ENCODE measurements around the gene FGF23.

Gene FGF23

GRCh38 chr12:4356041-4356327, 23.5 kb downstream of the FGF23 start:
- H3K4me1 ChIP-seq (ENCODE audit: control insufficient read depth, insufficient read depth, low read length, poor library complexity, severe bottlenecking): no peaks in the 10 kb centered on the region
- H3K4me3 ChIP-seq (ENCODE audit: insufficient read depth, low read depth, low read length, poor library complexity, severe bottlenecking): no peak overlapping the region
- H3K36me3 ChIP-seq (ENCODE audit: control insufficient read depth, insufficient read depth, low read length): peaks cover 9% of the 10 kb centered on the region
- H3K27ac ChIP-seq (ENCODE audit: insufficient read depth, low read length, poor library complexity, severe bottlenecking): no peak overlapping the region
- DNase-seq: peak; percentile 3 to 7 (median 5)
- H3K27me3 ChIP-seq (replicated peaks; ENCODE audit: control insufficient read depth, insufficient read depth, low read length, poor library complexity, severe bottlenecking): no peaks in the 10 kb centered on the region
- no peaks in the 10 kb centered on the region for H3K9me3 ChIP-seq (ENCODE audit: control insufficient read depth, low read length)

GRCh38 chr12:4355156-4356040, 24.1 kb downstream of the FGF23 start:
- Histone ChIP-seq H3K4me3 (ENCODE audit: insufficient read depth, low read depth, low read length, poor library complexity, severe bottlenecking) (no peak overlapping the region), H3K27ac (ENCODE audit: insufficient read depth, low read length, poor library complexity, severe bottlenecking) (no peak overlapping the region)
- DNase-seq: no peak

GRCh38 chr12:4353785-4354208, 25.7 kb downstream of the FGF23 start:
- Histone ChIP-seq H3K27me3 (replicated peaks; ENCODE audit: control insufficient read depth, insufficient read depth, low read length, poor library complexity, severe bottlenecking) (no peaks in the 10 kb centered on the region), H3K36me3 (ENCODE audit: control insufficient read depth, insufficient read depth, low read length) (peaks cover 9% of the 10 kb centered on the region), H3K27ac (ENCODE audit: insufficient read depth, low read length, poor library complexity, severe bottlenecking) (no peak overlapping the region), H3K4me3 (ENCODE audit: insufficient read depth, low read depth, low read length, poor library complexity, severe bottlenecking) (no peak overlapping the region), H3K9me3 (ENCODE audit: control insufficient read depth, low read length) (no peaks in the 10 kb centered on the region), H3K4me1 (ENCODE audit: control insufficient read depth, insufficient read depth, low read length, poor library complexity, severe bottlenecking) (no peaks in the 10 kb centered on the region)
- peak; percentile 20 to 35 (median 27) for DNase-seq

More at GRCh38 chr12:4355156-4356040, 24.1 kb downstream of the FGF23 start:
- Histone ChIP-seq H3K9me3 (ENCODE audit: control insufficient read depth, low read length) (no peaks in the 10 kb centered on the region), H3K27me3 (replicated peaks; ENCODE audit: control insufficient read depth, insufficient read depth, low read length, poor library complexity, severe bottlenecking) (no peaks in the 10 kb centered on the region), H3K36me3 (ENCODE audit: control insufficient read depth, insufficient read depth, low read length) (peaks cover 9% of the 10 kb centered on the region), H3K4me1 (ENCODE audit: control insufficient read depth, insufficient read depth, low read length, poor library complexity, severe bottlenecking) (no peaks in the 10 kb centered on the region)

DNA sequence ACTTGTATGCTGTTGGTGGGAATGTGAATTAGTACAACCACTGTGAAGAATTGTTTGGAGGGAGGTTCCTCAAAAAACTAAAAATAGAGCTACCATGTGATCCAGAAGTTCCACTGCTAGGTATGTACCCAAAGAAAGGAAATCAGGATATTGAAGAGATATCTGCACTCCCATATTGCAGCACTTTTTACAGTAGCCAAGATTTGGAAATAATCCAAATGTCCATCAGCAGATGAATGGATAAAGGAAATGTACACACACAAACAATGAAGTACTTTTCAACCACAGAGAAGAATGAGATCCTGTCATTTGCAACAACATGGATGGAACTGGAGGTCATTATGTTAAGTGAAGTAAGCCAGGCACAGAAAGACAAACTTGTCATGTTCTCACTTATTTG, 32.6 kb downstream of the FGF23 start:
- no peak overlapping the region for H3K4me3 ChIP-seq (ENCODE audit: insufficient read depth, low read depth, low read length, poor library complexity, severe bottlenecking)

DNA sequence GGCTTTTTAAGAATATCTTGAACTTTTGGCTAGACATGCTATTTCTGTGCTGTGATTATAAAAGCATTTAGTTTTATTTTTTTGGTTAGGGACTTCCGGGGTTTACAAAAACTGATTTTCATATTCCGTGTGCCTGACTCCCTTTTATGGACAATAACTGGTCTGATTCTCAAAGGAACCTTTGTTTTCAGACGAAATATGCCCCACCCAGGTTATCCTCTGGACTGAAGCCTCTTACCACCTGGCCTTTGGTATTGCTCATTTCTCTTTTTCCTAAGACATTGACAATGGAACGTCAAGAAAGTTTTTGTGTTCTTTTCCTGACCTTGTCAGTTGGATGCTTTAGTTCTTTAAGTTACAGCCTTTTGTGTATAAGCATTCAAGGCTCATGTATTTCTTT, 47.7 kb downstream of the FGF23 start:
- no peaks in the 10 kb centered on the region for H3K9me3 ChIP-seq (ENCODE audit: control insufficient read depth, low read length)
- no peak for DNase-seq
- no peaks in the 10 kb centered on the region for H3K36me3 ChIP-seq (ENCODE audit: control insufficient read depth, insufficient read depth, low read length)
- no peaks in the 10 kb centered on the region for H3K4me1 ChIP-seq (ENCODE audit: control insufficient read depth, insufficient read depth, low read length, poor library complexity, severe bottlenecking)
- no peaks in the 10 kb centered on the region for H3K27me3 ChIP-seq (replicated peaks; ENCODE audit: control insufficient read depth, insufficient read depth, low read length, poor library complexity, severe bottlenecking)
- H3K27ac ChIP-seq (ENCODE audit: insufficient read depth, low read length, poor library complexity, severe bottlenecking): no peak overlapping the region
- H3K4me3 ChIP-seq (ENCODE audit: insufficient read depth, low read depth, low read length, poor library complexity, severe bottlenecking): no peak overlapping the region

More for the DNA sequence above, 32.6 kb downstream of the FGF23 start:
- H3K9me3 ChIP-seq (ENCODE audit: control insufficient read depth, low read length): no peaks in the 10 kb centered on the region
- peaks cover 2% of the 10 kb centered on the region for H3K36me3 ChIP-seq (ENCODE audit: control insufficient read depth, insufficient read depth, low read length)
- DNase-seq: no peak
- H3K27me3 ChIP-seq (replicated peaks; ENCODE audit: control insufficient read depth, insufficient read depth, low read length, poor library complexity, severe bottlenecking): no peaks in the 10 kb centered on the region
- H3K4me1 ChIP-seq (ENCODE audit: control insufficient read depth, insufficient read depth, low read length, poor library complexity, severe bottlenecking): no peaks in the 10 kb centered on the region
- H3K27ac ChIP-seq (ENCODE audit: insufficient read depth, low read length, poor library complexity, severe bottlenecking): no peak overlapping the region

- no peaks in the 10 kb centered on the region for H3K4me1 ChIP-seq (ENCODE audit: control insufficient read depth, insufficient read depth, low read length, poor library complexity, severe bottlenecking)
- H3K27ac ChIP-seq (ENCODE audit: insufficient read depth, low read length, poor library complexity, severe bottlenecking): no peak overlapping the region
- no peaks in the 10 kb centered on the region for H3K9me3 ChIP-seq (ENCODE audit: control insufficient read depth, low read length)
- no peaks in the 10 kb centered on the region for H3K27me3 ChIP-seq (replicated peaks; ENCODE audit: control insufficient read depth, insufficient read depth, low read length, poor library complexity, severe bottlenecking)
- no peaks in the 10 kb centered on the region for H3K36me3 ChIP-seq (ENCODE audit: control insufficient read depth, insufficient read depth, low read length)
- H3K4me3 ChIP-seq (ENCODE audit: insufficient read depth, low read depth, low read length, poor library complexity, severe bottlenecking): no peak overlapping the region
- DNase-seq: no peak
These were observed 48.3 kb downstream of the FGF23 start for GRCh38 chr12:4331221-4331620.

GRCh38 chr12:4330203-4330602, 49.3 kb downstream of the FGF23 start:
- Histone ChIP-seq H3K27ac (ENCODE audit: insufficient read depth, low read length, poor library complexity, severe bottlenecking) (no peak overlapping the region), H3K4me3 (ENCODE audit: insufficient read depth, low read depth, low read length, poor library complexity, severe bottlenecking) (no peak overlapping the region), H3K36me3 (ENCODE audit: control insufficient read depth, insufficient read depth, low read length) (no peaks in the 10 kb centered on the region), H3K4me1 (ENCODE audit: control insufficient read depth, insufficient read depth, low read length, poor library complexity, severe bottlenecking) (no peaks in the 10 kb centered on the region), H3K9me3 (ENCODE audit: control insufficient read depth, low read length) (no peaks in the 10 kb centered on the region), H3K27me3 (replicated peaks; ENCODE audit: control insufficient read depth, insufficient read depth, low read length, poor library complexity, severe bottlenecking) (no peaks in the 10 kb centered on the region)
- DNase-seq: no peak

DNA sequence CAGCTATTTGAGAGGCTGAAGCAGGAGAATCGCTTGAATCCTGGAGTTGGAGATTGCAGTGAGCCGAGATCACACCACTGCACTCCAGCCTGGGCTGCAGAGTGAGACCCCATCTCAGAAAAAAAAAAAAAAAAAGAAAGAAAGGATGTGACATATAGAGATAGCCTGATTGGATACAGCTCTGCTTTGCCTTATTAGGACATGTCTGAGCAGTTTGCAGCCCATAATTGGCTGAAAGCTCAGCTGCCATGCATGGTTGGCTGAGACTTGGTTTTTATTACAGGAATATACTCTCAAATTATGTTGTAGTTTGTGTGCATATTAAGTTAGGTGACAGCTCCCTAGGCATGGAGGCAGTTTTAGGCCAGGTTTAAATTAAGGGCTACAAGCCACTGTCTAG, 52.2 kb downstream of the FGF23 start:
- Histone ChIP-seq H3K4me1 (ENCODE audit: control insufficient read depth, insufficient read depth, low read length, poor library complexity, severe bottlenecking) (no peaks in the 10 kb centered on the region), H3K9me3 (ENCODE audit: control insufficient read depth, low read length) (no peaks in the 10 kb centered on the region), H3K27me3 (replicated peaks; ENCODE audit: control insufficient read depth, insufficient read depth, low read length, poor library complexity, severe bottlenecking) (no peaks in the 10 kb centered on the region), H3K27ac (ENCODE audit: insufficient read depth, low read length, poor library complexity, severe bottlenecking) (no peak overlapping the region), H3K36me3 (ENCODE audit: control insufficient read depth, insufficient read depth, low read length) (no peaks in the 10 kb centered on the region), H3K4me3 (ENCODE audit: insufficient read depth, low read depth, low read length, poor library complexity, severe bottlenecking) (no peak overlapping the region)
- no peak for DNase-seq

GRCh38 chr12:4325966-4326365, 53.5 kb downstream of the FGF23 start:
- Histone ChIP-seq H3K4me3 (ENCODE audit: insufficient read depth, low read depth, low read length, poor library complexity, severe bottlenecking) (no peak overlapping the region), H3K27me3 (replicated peaks; ENCODE audit: control insufficient read depth, insufficient read depth, low read length, poor library complexity, severe bottlenecking) (no peaks in the 10 kb centered on the region), H3K27ac (ENCODE audit: insufficient read depth, low read length, poor library complexity, severe bottlenecking) (no peak overlapping the region), H3K4me1 (ENCODE audit: control insufficient read depth, insufficient read depth, low read length, poor library complexity, severe bottlenecking) (peaks cover 3% of the 10 kb centered on the region), H3K9me3 (ENCODE audit: control insufficient read depth, low read length) (no peaks in the 10 kb centered on the region), H3K36me3 (ENCODE audit: control insufficient read depth, insufficient read depth, low read length) (no peaks in the 10 kb centered on the region)
- DNase-seq: no peak

- Histone ChIP-seq H3K36me3 (ENCODE audit: control insufficient read depth, insufficient read depth, low read length) (no peaks in the 10 kb centered on the region), H3K4me1 (ENCODE audit: control insufficient read depth, insufficient read depth, low read length, poor library complexity, severe bottlenecking) (peaks cover 8% of the 10 kb centered on the region), H3K9me3 (ENCODE audit: control insufficient read depth, low read length) (no peaks in the 10 kb centered on the region), H3K27me3 (replicated peaks; ENCODE audit: control insufficient read depth, insufficient read depth, low read length, poor library complexity, severe bottlenecking) (no peaks in the 10 kb centered on the region), H3K27ac (ENCODE audit: insufficient read depth, low read length, poor library complexity, severe bottlenecking) (no peak overlapping the region), H3K4me3 (ENCODE audit: insufficient read depth, low read depth, low read length, poor library complexity, severe bottlenecking) (no peak overlapping the region)
- no peak for DNase-seq
These were observed 55.1 kb downstream of the FGF23 start for GRCh38 chr12:4324366-4324765.
